Keratinocyte (primary cell): ENCODE measurements around the gene TRAPPC2. TPM values are rescaled to one million over a fixed set of nuclear protein-coding genes. Genes with fewer than 3 reads are reported as not detected.
"Not testable (repeated sequence)": the region's sequence is repeated elsewhere in the genome, so short reads cannot be mapped to it uniquely, and the experiment has no call there.

ENCODE experiments used
- DNase-seq: peaks from one replicate; pipeline ENCODE4 v3.0.0-alpha.2; 2011; ENCODE audit warnings: low read depth, missing footprints, low spot score
- FAIRE-seq: peaks from 2 replicates; lab custom pipeline; 2011; peaks lifted over from hg19 to GRCh38; lab: Jason Lieb, UNC
- H2AFZ ChIP-seq: 2 replicates; pipeline ENCODE4 v1.6.0; 2012; ENCODE audit warnings: low read length, control low read depth, inconsistent platforms; ENCODE audit not compliant: control insufficient read depth
- H3K27ac ChIP-seq: 2 replicates; pipeline ENCODE4 v1.5.1; 2011; ENCODE audit warnings: low read length; ENCODE audit not compliant: control insufficient read depth, insufficient read depth
- H3K27me3 ChIP-seq: 3 replicates; pipeline ENCODE4 v1.6.0; 2011; ENCODE audit warnings: low read length; ENCODE audit not compliant: control insufficient read depth, insufficient read depth; ENCODE audit errors: extremely low read depth
- H3K36me3 ChIP-seq, 2 experiments: 2 replicates in 1 of 2; 3 replicates in 1 of 2; pipeline ENCODE4 v1.5.1; 2011; ENCODE audit warnings: low read length in 2 of 2, mild to moderate bottlenecking in 1 of 2; ENCODE audit not compliant: control insufficient read depth in 2 of 2, insufficient read depth in 2 of 2; ENCODE audit errors: extremely low read depth in 1 of 2
- H3K4me1 ChIP-seq: 3 replicates; pipeline ENCODE4 v1.5.1; 2011; ENCODE audit warnings: low read length; ENCODE audit not compliant: control insufficient read depth, insufficient read depth; ENCODE audit errors: extremely low read depth
- H3K4me2 ChIP-seq: 3 replicates; pipeline ENCODE4 v1.6.0; 2011; ENCODE audit warnings: low read depth, low read length; ENCODE audit not compliant: control insufficient read depth, insufficient read depth; ENCODE audit errors: extremely low read depth
- H3K4me3 ChIP-seq, 3 experiments: fragments of 200-600 bp in 1 of 3; sonication (generic) in 1 of 3; 2 replicates in 2 of 3; 3 replicates in 1 of 3; pipeline ENCODE4 v1.5.1; 2011 to 2016; ENCODE audit warnings: low read length in 3 of 3, mild to moderate bottlenecking in 3 of 3, control low read depth in 2 of 3, inconsistent platforms in 1 of 3, low read depth in 1 of 3, mixed read lengths in 1 of 3, mixed run types in 1 of 3, moderate library complexity in 1 of 3; ENCODE audit not compliant: control insufficient read depth in 2 of 3, insufficient read depth in 2 of 3; ENCODE audit errors: extremely low read depth in 1 of 3
- H3K79me2 ChIP-seq: 2 replicates; pipeline ENCODE4 v1.6.0; 2012; ENCODE audit warnings: low read length; ENCODE audit not compliant: control insufficient read depth, insufficient read depth
- H3K9ac ChIP-seq: 3 replicates; pipeline ENCODE4 v1.6.0; 2011; ENCODE audit warnings: low read length; ENCODE audit not compliant: control insufficient read depth, insufficient read depth; ENCODE audit errors: extremely low read depth
- H3K9me1 ChIP-seq: 3 replicates; pipeline ENCODE4 v1.6.0; 2011; ENCODE audit warnings: low read length; ENCODE audit not compliant: control insufficient read depth, insufficient read depth; ENCODE audit errors: extremely low read depth
- H3K9me3 ChIP-seq: 2 replicates; pipeline ENCODE4 v1.5.1; 2012; ENCODE audit warnings: low read depth, low read length; ENCODE audit not compliant: control insufficient read depth
- H4K20me1 ChIP-seq: 3 replicates; pipeline ENCODE4 v1.6.0; 2011; ENCODE audit warnings: low read length; ENCODE audit not compliant: control insufficient read depth, insufficient read depth; ENCODE audit errors: extremely low read depth
- CTCF ChIP-seq, 3 experiments: IDR thresholded peaks in 1 of 3; conservative IDR thresholded peaks in 1 of 3; optimal IDR thresholded peaks in 1 of 3; 2 replicates in 2 of 3; 3 replicates in 1 of 3; pipeline versions ENCODE3 to v1.5.1; 2011; ENCODE audit warnings: low read length in 3 of 3, mild to moderate bottlenecking in 3 of 3, moderate library complexity in 2 of 3, control low read depth in 1 of 3, inconsistent platforms in 1 of 3; ENCODE audit not compliant: insufficient read depth in 2 of 3; ENCODE audit errors: extremely low read depth in 1 of 3
- EZH2 ChIP-seq: IDR thresholded peaks from one replicate; pipeline ENCODE4 v1.6.1; 2012; ENCODE audit warnings: inconsistent platforms, mild to moderate bottlenecking, low read length, moderate library complexity
- dilution Hi-C: fragments of 300-500 bp; cut with MboI; formaldehyde crosslinking; loops from one replicate; pipeline ENCODE4 v1.7.0; 2020; ENCODE audit warnings: low sequenced_read_pairs; ENCODE audit not compliant: extremely low pct_ligation_motif_present
- polyA plus RNA-seq, 5 experiments: library from polyadenylated mRNA; depleted of rRNA in 3 of 5; stranded (reverse) in 3 of 5; stranded (forward) in 1 of 5; unstranded in 1 of 5; fragments of >200 nt; gene quantifications; 1 replicate in 1 of 5; 2 replicates in 3 of 5; 3 replicates in 1 of 5; pipeline versions ENCODE4 v1.2.1 to v1.2.3, GENCODE V29; 2011 to 2012; ENCODE audit warnings: missing spikeins in 2 of 5, low read depth in 1 of 5, low replicate concordance in 1 of 5

TRAPPC2 gene
- polyA plus RNA-seq, 1 donor (not counting 4 experiments of a cell fraction or from before 2014, with no cell fraction given), result 19.0 TPM

DNA sequence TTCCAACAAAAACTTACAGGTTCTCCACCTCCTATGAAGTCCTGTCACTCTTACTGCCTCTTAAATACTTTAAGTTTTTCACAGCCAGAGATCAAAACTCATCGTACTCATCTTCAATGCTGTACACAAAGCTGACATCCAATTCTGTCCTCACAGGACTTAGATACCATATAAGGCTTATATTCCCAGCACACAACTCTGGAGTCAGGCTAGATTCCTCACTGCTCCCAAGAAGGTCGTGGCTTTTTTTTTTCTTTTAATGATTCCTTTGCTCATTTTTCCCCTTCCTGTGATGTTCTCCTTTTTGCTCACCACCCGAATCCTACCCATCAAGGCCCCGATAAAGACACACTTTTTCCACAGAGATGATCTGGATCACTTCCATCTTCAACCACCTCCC is 914 bp downstream of the TRAPPC2 start:
- peak overlapping the region; percentile 87 to 99 (median 96) for H3K4me3 ChIP-seq
- H3K4me2 ChIP-seq, result peak overlapping the region; percentile 96
- FAIRE-seq, result no peak
- H3K79me2 ChIP-seq, result peaks cover 50% of the 10 kb centered on the region
- H3K27ac ChIP-seq, result peak overlapping the region; percentile 97
- no peaks in the 10 kb centered on the region for H4K20me1 ChIP-seq
- no peak for DNase-seq
- H3K9me3 ChIP-seq, result no peaks in the 10 kb centered on the region
- H3K4me1 ChIP-seq, result peaks cover 10% of the 10 kb centered on the region
- H3K27me3 ChIP-seq, result no peaks in the 10 kb centered on the region
- dilution Hi-C loops, result no loop called here
- no peak for TF ChIP-seq EZH2
- TF ChIP-seq CTCF (optimal IDR thresholded peaks at IDR 0.05 in 1 of 3, IDR thresholded peaks at IDR 0.05 in 1 of 3, conservative IDR thresholded peaks at IDR 0.05 in 1 of 3; ENCODE audit: extremely low read depth in 1 of 3, insufficient read depth in 2 of 3, low read length in 3 of 3), result no peak
- peaks cover 0 to 2% of the 10 kb centered on the region in 2 experiments for H3K36me3 ChIP-seq
- H3K9me1 ChIP-seq, result no peaks in the 10 kb centered on the region
- peak overlapping the region; percentile 97 for H2AFZ ChIP-seq
- peak overlapping the region; percentile 98 for H3K9ac ChIP-seq

DNA sequence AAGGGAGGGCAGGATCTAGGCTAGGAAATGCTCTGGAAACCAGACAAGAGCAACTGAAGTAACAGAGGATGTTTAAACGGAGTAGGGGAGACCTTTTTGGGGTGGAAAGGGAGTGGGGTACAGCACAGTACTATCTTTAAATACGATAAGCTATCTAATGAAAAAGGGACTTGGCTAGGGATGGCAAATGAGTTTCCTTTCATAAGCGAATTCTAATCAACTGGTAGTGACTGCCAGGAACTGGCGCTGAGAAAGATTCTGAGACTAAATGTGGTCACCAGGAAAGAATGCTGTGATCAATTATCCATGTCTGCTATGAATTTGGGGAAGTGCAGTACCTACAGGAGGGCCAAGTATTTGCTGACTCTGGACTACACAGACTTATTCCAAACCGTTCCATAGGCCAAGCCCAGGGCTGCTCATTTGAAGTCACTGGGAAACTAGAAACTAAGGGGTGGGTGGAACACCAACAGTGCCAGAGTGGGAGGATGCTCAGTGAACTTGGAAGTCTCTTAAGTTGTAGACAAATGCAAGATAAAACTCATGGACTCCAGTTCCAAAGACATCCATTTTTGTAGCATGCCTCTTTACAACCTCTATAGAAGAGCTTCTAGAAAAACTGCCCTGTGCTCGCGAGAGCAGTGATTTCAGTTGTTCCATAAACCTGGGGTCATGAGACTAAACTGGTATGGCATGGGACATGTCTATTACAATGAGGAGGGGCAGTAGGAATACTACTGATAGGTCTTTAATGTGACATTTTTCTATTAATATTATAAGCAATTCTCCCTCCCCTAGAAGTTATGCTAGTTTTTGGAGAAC is 2.0 kb downstream of the TRAPPC2 start:
- FAIRE-seq, result no peak
- dilution Hi-C loops, result no loop called here
- Histone ChIP-seq H3K79me2 (peaks cover 52% of the 10 kb centered on the region), H3K4me1 (peaks cover 10% of the 10 kb centered on the region), H3K9ac (no peak overlapping the region), H4K20me1 (no peaks in the 10 kb centered on the region), H3K36me3 (peaks cover 0 to 2% of the 10 kb centered on the region in 2 experiments), H3K27me3 (no peaks in the 10 kb centered on the region), H3K4me2 (no peak overlapping the region), H3K9me3 (no peaks in the 10 kb centered on the region), H2AFZ (no peak overlapping the region), H3K4me3 (no peak overlapping the region), H3K9me1 (no peaks in the 10 kb centered on the region), H3K27ac (no peak overlapping the region)
- no peak for TF ChIP-seq CTCF (optimal IDR thresholded peaks at IDR 0.05 in 1 of 3, IDR thresholded peaks at IDR 0.05 in 1 of 3, conservative IDR thresholded peaks at IDR 0.05 in 1 of 3; ENCODE audit: extremely low read depth in 1 of 3, insufficient read depth in 2 of 3, low read length in 3 of 3)
- no peak for TF ChIP-seq EZH2
- DNase-seq, result no peak

DNA sequence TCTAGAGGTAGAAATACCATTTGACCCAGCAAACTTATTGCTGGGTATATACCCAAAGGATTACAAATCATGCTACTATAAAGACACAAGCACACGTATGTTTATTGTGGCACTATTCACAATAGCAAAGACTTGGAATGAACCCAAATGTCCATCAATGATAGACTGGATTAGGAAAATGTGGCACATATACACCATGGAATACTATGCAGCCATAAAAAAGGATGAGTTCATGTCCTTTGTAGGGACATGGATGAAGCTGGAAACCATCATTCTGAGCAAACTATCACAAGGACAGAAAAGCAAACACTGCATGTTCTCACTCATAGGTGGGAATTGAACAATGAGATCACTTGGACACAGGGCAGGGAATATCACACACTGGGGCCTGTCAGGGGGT is 3.9 kb downstream of the TRAPPC2 start:
- FAIRE-seq, dilution Hi-C loops: not testable (repeated sequence)
- H3K79me2 ChIP-seq, result peaks cover 53% of the 10 kb centered on the region

More for the DNA sequence above, 3.9 kb downstream of the TRAPPC2 start:
- not testable (repeated sequence) for H2AFZ ChIP-seq, H3K4me3 ChIP-seq, H3K9me3 ChIP-seq, H3K36me3 ChIP-seq, H3K4me2 ChIP-seq, H3K27me3 ChIP-seq, H3K27ac ChIP-seq, DNase-seq, H4K20me1 ChIP-seq, H3K9ac ChIP-seq, H3K9me1 ChIP-seq
- H3K4me1 ChIP-seq, result peaks cover 10% of the 10 kb centered on the region
